ENCODE data around the gene THOC2.

The THOC2 gene

DNA sequence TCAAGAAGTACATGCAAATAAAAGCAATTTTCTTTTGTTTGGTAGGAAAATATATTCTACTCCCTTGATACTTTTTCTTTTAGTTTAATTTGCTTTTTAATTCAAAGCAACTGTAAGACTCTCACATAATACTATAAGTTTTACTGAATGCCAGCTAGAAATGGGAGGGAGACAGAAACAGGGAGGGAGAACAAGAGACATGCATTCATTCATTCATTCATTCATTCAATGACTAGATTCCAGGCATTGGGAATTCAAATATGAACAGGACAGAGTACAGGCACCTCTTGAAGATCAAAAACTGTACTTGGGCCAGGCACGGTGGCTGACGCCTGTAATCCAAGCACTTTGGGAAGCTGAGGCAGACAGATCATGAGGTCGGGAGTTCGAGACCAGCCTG is 85.6 kb downstream of the THOC2 start:
- Histone ChIP-seq H3K4me3 (replicated peaks; ENCODE audit: insufficient read depth, low read length) (no peak overlapping the region), H3K27ac (replicated peaks) (no peak overlapping the region), H3K27me3 (ENCODE audit: insufficient read depth, poor library complexity, severe bottlenecking) (no peaks in the 10 kb centered on the region)
- TF ChIP-seq GABPA (IDR thresholded peaks at IDR 0.05; ENCODE audit: low read depth) (no peak), SPI1 (IDR thresholded peaks at IDR 0.05; ENCODE audit: borderline replicate concordance, low read depth) (no peak), POLR2AphosphoS5 (IDR thresholded peaks at IDR 0.05; ENCODE audit: low read depth) (no peak), REST (IDR thresholded peaks at IDR 0.05; ENCODE audit: insufficient replicate concordance, low read depth) (no peak)
- TF ChIP-seq, protein P1, sequence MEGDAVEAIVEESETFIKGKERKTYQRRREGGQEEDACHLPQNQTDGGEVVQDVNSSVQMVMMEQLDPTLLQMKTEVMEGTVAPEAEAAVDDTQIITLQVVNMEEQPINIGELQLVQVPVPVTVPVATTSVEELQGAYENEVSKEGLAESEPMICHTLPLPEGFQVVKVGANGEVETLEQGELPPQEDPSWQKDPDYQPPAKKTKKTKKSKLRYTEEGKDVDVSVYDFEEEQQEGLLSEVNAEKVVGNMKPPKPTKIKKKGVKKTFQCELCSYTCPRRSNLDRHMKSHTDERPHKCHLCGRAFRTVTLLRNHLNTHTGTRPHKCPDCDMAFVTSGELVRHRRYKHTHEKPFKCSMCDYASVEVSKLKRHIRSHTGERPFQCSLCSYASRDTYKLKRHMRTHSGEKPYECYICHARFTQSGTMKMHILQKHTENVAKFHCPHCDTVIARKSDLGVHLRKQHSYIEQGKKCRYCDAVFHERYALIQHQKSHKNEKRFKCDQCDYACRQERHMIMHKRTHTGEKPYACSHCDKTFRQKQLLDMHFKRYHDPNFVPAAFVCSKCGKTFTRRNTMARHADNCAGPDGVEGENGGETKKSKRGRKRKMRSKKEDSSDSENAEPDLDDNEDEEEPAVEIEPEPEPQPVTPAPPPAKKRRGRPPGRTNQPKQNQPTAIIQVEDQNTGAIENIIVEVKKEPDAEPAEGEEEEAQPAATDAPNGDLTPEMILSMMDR (IDR thresholded peaks at IDR 0.05; ENCODE audit: insufficient read depth, low read length), result no peak
- no peak for DNase-seq (ENCODE audit: low read depth in 1 of 2, low spot score in 1 of 2)

DNA sequence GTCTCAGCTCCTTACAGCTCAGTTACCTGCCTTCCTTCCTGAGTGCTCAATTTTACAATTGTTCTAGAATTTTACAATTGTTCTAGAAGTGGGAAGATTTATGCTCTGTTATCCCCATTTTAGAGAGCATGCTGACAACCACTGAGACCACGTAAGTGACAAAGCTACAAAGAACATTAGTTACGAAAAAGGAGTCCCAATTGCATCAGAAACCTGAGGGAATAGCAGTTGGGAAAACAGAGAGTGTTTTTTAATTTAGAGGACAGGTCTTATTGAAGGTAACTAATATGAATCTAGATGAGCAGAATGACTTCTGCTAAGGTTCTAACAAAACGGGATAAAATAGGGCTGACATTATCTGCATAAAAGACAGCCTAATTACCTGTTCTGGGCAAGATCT is 103.3 kb downstream of the THOC2 start:
- no peak overlapping the region for H3K27ac ChIP-seq (replicated peaks)
- no peaks in the 10 kb centered on the region for H3K27me3 ChIP-seq (ENCODE audit: insufficient read depth, poor library complexity, severe bottlenecking)
- no peak for TF ChIP-seq GABPA (IDR thresholded peaks at IDR 0.05; ENCODE audit: low read depth)
- no peak for TF ChIP-seq SPI1 (IDR thresholded peaks at IDR 0.05; ENCODE audit: borderline replicate concordance, low read depth)
- TF ChIP-seq, protein P1 (IDR thresholded peaks at IDR 0.05; ENCODE audit: insufficient read depth, low read length), result no peak
- no peak for TF ChIP-seq REST (IDR thresholded peaks at IDR 0.05; ENCODE audit: insufficient replicate concordance, low read depth)
- no peak for TF ChIP-seq POLR2AphosphoS5 (IDR thresholded peaks at IDR 0.05; ENCODE audit: low read depth)
- no peak overlapping the region for H3K4me3 ChIP-seq (replicated peaks; ENCODE audit: insufficient read depth, low read length)
- DNase-seq (ENCODE audit: low read depth in 1 of 2, low spot score in 1 of 2), result no peak

DNA sequence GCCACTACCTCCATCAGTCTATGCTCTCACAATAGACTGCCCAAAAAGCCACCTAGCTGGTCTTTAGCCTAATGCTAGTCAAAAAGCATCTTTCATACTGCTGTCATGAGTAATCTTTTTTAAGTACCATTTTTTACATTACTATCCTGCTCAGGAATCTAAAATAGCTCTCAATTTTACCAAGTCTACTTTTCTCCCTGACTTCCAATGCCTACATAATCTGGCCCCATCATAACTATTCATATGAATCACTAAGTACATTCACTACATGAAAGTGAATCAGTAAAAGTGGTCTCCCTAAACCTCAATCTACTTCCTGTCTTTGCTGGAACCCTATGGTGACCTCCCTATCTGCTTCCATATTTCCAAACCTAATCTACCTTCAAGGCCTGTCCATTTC is 105.9 kb downstream of the THOC2 start:
- Histone ChIP-seq H3K27me3 (ENCODE audit: insufficient read depth, poor library complexity, severe bottlenecking) (no peaks in the 10 kb centered on the region), H3K4me3 (replicated peaks; ENCODE audit: insufficient read depth, low read length) (no peak overlapping the region), H3K27ac (replicated peaks) (no peak overlapping the region)
- TF ChIP-seq SPI1 (IDR thresholded peaks at IDR 0.05; ENCODE audit: borderline replicate concordance, low read depth), result no peak
- TF ChIP-seq REST (IDR thresholded peaks at IDR 0.05; ENCODE audit: insufficient replicate concordance, low read depth), result no peak
- no peak for TF ChIP-seq POLR2AphosphoS5 (IDR thresholded peaks at IDR 0.05; ENCODE audit: low read depth)
- TF ChIP-seq, protein P1 (IDR thresholded peaks at IDR 0.05; ENCODE audit: insufficient read depth, low read length), result no peak
- TF ChIP-seq GABPA (IDR thresholded peaks at IDR 0.05; ENCODE audit: low read depth), result no peak
- no peak for DNase-seq (ENCODE audit: low read depth in 1 of 2, low spot score in 1 of 2)
